GM19099 (cell line): ENCODE measurements around the gene GHR.

Source experiments
- POLR2A ChIP-seq: IDR thresholded peaks from 3 replicates; pipeline ENCODE4 v1.6.1; 2011; ENCODE audit warnings: low read depth; ENCODE audit not compliant: insufficient read length; ENCODE audit errors: extremely low read depth

The GHR gene

GRCh38 chr5:42521406-42521805 is 98.2 kb downstream of the GHR start:
- TF ChIP-seq POLR2A, result no peak

DNA sequence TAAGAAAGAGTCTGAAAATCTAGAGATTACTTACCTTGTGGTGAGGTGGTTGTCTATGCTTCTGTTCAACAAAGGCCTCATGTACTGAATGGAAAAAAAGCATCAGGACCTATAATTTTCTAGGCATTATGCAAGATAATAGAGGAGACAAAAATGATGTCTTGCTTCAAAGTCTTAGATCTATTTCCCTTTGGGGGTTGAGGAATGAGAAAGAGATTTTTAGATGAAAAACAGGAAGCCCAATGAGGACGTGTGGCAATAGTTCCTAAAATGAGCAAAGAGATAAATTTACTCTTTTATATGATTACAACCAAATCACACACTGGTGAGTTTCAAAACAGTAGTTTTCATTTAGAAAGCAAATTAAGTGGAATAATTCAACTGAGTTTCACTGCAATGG is 99.5 kb downstream of the GHR start:
- no peak for TF ChIP-seq POLR2A

- no peak for TF ChIP-seq POLR2A
These were observed 102.9 kb downstream of the GHR start for GRCh38 chr5:42526179-42526578.

GRCh38 chr5:42531611-42532010 is 108.4 kb downstream of the GHR start:
- no peak for TF ChIP-seq POLR2A

GRCh38 chr5:42542106-42542505 is 118.9 kb downstream of the GHR start:
- no peak for TF ChIP-seq POLR2A

DNA sequence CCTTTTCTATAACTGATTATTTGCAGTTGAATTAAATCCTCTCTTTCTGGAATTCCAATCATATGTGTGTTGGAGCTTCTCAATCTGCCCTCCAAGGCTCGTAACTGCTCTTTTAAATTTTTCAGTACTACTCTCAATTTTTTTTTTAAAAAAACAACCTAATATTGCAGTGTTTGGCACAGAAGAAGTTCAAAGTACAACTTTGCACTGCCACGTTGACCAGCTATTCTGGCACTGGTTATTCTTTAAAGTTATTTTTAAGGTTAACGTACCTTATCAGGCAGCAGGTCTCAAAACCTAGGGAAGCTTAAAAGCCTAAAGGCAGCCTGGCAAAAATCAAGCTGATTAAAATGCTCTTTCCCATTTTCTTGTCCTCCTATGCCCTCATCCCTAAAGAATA is 120.5 kb downstream of the GHR start:
- TF ChIP-seq POLR2A, result no peak

GRCh38 chr5:42545038-42545437 is 121.8 kb downstream of the GHR start:
- no peak for TF ChIP-seq POLR2A

DNA sequence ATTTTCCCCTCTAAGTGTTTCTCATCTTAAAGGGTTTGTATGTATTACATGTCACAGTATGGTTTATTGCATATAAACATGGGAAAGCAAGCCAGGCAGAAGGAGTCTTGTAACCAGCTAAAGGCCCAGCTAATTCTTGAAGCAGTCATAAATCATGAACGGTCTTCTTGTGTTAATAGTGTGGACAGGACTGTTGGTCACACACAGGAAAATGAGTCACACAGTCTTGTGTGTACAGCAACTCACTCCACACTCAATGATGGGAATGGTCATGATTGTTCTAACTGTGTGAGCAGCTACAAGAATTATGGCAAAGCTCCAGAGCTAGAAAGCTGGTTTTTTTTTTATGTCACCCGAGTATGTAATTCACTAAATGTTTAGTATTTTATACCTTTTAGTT is 123.9 kb downstream of the GHR start:
- TF ChIP-seq POLR2A, result no peak

- no peak for TF ChIP-seq POLR2A
These were observed 124.7 kb downstream of the GHR start for GRCh38 chr5:42547894-42548293.

GRCh38 chr5:42552597-42552996 is 129.4 kb downstream of the GHR start:
- no peak for TF ChIP-seq POLR2A

DNA sequence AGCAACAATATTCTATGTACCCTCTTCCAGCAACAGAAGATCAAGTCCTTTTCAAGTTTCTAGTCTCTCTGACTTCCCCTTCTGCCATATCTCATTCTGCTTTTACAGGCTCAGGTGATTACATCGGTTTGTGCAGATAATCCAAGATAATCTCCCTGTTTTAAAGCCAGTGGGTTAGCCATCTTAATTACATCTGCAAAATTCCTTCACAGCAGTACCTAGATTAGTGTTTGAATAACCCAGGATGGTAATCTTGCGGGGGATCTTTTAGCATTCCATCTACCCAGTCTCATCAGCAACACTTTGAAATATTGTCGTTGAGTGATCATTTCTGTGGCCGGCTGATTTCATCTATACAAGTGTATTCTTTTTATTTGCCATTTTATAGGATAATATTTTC is 130.2 kb downstream of the GHR start:
- no peak for TF ChIP-seq POLR2A

DNA sequence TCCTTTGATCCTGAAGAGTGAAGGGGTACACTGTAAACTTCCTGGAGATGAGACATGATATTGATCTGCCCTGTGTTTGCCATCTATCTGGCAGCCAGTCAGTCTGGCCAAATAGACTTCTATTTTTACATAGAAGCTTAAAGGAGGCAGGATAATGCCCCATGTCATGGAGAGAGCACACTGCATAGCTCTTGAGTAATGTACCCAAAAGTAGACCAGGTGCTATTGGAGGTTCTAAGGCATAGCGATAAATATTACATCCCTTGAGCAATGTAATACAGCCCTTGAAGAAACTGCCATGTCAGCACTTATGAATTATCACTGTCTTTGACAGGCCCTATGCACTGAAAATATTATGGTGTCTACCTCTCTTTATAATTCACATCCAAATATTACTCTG is 131.8 kb downstream of the GHR start:
- TF ChIP-seq POLR2A, result no peak

- TF ChIP-seq POLR2A, result no peak
These were observed 132.6 kb downstream of the GHR start for GRCh38 chr5:42555797-42556196.

DNA sequence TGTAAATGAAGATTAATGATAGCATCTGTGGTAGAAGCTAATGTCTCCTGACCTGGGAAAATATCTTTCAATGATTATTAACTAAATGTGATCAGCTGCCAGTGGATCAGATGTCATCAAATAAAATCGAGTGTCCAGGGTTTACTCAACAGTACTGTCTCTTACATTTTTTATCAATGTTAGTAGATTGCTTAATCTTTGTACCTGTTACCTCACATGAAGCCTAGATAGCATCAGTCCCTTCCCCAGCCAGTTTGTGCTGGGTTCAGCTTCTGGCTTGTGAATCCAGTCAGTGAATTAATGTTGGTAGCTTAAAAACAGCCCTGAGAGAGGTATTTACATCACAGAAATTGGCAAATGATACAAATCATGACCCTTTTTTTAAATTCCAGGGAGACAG is 134.4 kb downstream of the GHR start:
- no peak for TF ChIP-seq POLR2A

GRCh38 chr5:42561656-42562055 is 138.4 kb downstream of the GHR start:
- TF ChIP-seq POLR2A, result no peak

DNA sequence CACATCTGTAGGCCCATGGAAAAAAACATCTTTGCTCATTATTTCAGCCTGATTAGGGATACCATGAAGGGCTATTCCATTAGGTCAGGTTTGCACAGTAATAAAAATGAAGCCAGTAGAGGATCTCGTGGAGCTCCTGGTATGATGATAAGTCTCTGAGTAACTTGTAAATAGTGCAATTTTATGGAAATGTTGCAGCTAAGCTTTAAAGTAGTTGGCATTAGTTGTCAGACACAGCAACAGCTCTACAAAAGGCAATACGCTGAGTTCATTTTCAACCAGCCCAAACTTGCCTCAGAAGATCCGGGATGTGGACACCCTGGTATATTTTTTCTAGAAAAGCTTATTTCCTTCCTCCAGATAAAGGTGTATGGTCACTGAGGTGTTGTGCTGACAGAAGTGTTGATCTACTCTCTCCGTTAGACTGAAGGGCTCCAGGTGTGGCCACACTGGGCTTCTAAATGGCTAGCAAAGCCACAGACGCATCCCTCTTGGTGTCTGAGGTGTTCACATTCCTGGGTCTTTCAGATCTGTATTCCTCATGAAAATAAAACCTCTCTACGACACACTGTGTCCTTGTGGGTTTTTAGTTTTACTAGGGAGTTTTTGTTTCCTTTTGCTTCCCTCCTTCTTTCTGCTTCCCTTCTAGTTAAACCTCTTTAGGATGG is 141.6 kb downstream of the GHR start:
- no peak for TF ChIP-seq POLR2A

DNA sequence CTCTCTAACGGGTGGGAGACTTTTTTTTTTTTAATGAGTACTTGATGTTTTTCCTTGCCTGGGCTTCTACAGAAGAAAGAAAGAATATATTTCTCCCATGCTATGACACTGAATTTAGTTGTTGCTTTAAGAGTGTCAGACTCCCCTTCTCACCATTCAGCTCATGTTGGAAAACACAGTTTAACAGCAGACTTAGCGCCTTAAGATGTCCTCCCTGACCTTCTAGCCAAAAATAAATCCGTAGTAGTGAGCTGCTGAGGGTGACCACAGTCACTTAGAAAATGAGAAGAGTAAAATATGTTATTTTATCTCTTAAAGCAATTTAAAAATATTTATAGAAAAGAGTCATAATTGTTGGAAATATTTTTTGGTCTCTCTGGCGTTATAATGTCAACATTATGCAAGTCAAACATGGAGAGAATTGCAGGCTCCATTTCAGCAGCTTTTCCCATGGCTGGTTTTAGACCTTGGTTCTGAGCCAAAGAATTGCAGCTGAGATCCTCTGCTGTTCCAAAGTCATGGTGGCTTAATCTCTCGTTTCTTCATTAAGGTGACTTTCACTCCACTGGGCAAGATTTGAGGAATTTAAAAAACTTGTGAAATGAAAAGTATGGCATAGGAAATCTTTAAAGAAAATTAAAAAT is 143.5 kb downstream of the GHR start:
- no peak for TF ChIP-seq POLR2A

DNA sequence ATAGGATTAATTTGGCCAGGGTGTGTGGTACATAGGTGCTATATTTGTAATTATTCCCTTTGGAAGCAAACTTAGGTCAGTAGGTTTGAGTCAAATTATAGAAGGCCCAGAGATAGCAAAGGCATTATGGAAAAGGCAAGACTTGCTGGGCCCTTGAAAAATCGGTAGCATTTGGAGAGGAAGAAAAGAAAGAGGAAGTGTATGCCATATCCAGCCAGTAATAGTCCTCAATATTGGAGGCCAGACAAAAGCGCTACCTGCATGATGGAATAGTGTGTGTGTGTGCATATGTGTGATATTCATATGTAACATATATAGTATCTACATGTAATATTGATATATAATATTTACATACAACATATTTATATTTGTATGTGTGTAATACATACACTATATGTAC is 146.1 kb downstream of the GHR start:
- no peak for TF ChIP-seq POLR2A
